NCI-H2227 treated with DMSO at 0.1 percent for 48 hours (cell line): ENCODE results near the gene NTF3.

ENCODE experiments used
- DNase-seq: peaks from one replicate; lab custom pipeline; 2025; lab: John Stamatoyannopoulos, UW

Gene NTF3

DNA sequence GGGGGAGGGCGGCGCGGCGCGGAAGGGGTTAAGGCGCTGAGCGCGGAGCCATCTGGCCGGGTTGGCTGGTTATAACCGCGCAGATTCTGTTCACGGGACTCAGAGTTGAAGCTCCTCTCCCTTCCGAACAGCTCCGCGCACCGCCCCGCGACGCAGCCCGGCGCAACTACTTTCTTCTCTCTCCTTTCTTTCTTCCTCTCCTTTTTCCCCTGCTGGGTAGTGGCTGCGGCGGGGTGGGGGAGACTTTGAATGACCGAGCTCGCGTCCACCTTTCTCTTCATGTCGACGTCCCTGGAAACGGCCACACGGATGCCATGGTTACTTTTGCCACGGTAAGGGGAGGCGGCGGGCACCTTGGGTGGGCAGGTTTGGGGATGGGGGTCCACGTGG is at the start of gene NTF3:
Gene NTF3, plus strand, starts transcription at position 98 of the 390 bp plus-strand sequence. Its CDS starts 217 bp downstream, at position 315.
- no peak for DNase-seq

DNA sequence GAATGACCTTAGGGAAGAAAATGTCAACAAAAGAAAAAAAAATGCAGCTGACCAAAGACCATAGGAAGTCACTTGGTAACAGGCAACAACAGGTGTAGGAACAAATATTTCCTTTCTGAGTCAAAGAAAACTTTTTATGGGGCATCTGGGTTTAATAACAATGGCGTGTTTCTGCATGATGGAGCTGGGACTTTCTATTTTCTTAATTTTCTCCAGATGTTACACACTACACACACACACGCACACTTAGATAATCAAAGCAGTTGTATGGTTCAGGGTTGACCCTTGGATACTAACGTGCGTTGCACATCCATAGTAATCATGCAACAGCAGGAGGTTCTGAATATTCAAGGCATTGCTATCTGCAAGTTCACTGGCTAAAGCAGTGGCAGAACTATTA is 47.9 kb upstream of the NTF3 start:
- no peak for DNase-seq

DNA sequence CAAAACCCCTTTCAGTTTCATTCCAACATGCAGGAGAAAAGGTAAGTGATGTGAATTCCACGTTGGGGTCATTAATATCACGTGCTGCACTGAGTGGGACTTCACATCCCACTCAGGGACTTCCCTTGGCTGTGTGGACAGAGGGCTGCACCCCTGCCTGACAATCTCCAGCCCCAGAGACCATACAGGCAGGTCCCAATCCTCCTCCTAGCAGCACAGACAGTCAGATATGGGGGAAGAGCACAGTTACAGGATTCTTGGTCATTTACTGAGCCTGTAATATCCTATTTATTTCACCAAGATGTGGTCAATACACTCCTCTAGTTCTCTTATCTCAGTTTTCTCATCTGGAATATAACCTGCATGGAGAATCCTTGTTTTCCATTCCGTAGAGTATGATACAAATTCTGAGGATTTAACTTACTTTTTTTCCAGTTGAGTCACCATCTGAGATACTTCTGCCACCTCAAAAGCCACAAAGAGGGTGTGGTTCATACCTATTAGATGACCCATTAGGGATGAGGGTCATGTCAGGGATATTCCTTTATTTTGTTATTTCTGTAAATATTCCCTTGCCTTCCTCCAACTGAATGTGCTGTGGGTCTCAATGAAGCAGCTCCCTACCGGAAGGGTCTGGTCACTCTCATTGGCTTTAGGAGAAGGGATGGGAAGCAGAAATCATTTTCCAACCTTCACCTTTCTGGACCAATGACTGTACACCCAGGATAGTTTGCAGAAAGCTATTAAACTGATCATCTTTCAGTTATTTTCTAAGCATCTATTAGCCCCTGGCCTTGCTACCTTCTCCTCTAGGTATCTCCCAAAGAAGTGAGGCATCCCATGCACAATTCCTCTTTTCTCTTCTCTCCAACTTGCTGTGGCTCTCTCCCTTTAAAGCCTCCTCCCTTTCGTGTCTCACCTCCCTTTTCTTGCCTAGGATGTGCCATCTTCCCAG is 43.0 kb upstream of the NTF3 start:
- no peak for DNase-seq

DNA sequence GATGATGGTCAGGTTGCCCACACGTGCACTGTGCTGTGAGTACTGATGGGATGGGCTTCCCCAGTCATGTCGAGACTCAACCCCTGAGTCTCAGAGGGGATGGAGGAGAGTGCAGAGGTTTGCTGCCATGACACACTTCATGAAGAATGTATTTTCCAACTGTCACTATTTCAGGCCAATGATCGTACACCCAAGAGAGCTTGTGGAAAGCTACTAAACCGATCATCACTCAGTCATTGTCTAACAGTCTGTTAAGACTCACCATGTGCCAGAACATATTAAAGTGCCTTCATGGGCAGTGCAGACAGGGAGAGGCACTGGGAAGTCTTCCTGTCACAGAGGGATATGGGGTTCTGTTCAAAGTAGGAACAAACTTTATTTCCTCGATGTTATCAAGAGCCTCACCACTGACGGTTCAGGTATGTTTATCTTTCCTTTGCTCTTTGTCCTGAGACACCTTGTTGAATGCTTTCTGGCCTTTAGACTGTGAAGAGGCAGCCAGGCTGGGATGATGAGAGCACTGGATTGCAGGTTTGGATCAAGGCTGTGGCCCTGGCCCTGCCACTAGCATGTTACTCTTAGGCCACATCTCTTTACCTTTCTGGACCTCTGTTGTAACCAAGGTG is 41.6 kb upstream of the NTF3 start:
- DNase-seq = no peak

DNA sequence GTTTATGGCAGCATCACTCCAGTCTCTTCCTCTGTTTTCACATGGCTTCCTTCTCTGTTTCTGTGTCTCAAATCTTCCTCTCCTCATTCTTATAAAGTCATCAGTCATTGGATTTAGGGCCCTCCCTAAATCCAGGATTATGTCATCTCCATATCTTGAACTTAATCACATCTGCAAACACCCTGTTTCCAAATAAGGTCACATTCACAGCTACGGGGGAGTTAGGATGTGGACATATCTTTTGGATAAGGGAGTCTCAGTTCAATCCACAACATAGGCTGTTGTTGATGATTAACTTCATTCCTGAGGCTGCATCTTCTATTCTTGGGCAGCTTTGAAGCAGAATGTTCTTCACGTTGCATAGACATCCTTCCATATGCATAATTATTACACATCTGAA is 40.3 kb upstream of the NTF3 start:
- DNase-seq = no peak

DNA sequence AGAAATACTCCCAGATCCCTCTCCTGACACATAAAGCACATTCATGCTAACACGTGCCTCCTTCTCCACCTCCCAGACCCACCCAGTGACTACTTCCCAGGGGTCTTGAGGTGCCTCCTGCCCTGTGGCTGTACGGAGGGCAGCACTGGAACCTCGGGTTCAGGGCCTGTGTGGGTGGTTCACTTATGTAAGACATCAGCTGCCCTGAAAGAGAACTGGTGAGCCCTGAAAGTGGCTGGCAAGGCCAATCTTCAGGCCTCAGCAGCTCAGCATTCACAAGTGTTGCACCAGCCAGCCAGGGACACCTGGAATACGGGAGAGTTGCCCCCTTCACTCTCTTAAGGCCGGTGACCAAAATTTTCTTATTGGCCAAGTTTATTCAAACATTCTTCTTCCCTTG is 38.9 kb upstream of the NTF3 start:
- no peak for DNase-seq

DNA sequence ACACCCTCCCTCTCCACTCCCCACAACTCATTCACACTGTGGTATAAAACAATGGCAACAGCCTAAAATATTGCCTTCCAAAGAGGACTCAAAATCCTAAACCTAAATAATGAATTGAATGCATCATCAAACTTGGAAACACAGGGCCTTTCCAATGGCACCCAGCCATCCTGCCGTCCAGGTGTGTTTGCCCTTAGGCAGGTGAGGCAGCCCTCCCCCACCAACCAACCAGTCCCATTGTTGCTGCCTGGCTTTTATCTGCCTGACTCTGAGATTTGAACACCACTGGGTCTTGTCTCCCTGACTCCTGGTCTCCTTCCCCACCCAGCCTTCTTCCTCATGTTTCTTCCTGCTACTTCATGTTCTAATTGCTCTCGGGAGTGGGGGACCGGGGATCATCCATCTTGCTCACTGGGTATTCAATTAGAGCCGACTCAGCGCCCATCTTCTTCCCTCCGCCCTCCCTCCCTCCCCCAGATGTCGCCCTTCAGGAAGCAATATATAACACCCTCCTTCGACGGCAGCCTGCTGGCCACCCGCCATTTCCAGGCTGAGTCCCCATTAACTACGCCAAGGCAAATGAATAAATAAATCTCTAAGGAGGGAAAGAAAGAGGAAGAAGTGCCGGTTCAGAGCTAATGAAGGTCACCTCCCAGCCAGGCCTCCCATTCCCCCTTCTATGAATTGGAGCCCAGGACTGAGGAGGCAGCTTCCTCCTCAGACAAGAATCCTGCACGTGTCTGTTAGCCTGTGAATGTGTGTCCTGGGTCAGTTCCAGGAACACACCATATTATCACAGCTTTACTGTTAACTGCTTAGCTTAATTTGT is 36.3 kb upstream of the NTF3 start:
- peak; percentile 54 for DNase-seq

DNA sequence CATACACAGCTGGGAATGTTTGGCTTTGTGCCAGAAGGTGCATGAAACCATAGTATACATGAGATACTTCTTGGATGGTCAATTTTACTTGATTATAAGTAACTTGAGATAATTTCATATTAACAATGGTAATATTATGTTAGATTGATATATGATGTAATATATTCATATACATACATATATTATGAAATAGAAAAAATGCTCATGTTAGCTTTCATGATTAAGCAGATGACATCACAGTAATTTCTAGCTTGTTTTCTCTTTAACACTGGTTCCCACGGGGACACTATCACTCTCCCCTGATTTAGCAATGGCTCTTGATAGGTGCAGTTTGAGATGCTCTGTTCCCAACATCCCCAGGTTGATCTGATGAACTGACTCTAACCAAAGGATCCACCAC is 35.4 kb upstream of the NTF3 start:
- DNase-seq = no peak

DNA sequence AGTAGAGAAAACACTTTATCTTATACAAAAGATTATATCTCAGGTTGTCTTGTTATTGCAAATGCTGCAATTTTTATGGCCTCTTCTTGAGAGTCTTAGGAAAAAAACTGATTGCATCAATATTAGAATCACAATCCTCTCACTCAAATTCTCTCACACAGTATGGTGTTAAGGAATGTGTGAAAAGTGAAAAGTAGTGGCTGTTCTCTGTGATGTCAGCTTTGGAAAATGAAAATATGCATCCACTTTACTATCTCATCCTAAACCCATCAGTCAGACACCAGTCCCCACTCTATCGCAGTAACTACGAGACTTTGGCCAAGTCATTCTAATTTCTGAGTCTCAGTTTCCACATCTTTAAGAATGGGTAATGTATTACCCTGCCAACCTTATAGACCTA is 32.6 kb upstream of the NTF3 start:
- no peak for DNase-seq

DNA sequence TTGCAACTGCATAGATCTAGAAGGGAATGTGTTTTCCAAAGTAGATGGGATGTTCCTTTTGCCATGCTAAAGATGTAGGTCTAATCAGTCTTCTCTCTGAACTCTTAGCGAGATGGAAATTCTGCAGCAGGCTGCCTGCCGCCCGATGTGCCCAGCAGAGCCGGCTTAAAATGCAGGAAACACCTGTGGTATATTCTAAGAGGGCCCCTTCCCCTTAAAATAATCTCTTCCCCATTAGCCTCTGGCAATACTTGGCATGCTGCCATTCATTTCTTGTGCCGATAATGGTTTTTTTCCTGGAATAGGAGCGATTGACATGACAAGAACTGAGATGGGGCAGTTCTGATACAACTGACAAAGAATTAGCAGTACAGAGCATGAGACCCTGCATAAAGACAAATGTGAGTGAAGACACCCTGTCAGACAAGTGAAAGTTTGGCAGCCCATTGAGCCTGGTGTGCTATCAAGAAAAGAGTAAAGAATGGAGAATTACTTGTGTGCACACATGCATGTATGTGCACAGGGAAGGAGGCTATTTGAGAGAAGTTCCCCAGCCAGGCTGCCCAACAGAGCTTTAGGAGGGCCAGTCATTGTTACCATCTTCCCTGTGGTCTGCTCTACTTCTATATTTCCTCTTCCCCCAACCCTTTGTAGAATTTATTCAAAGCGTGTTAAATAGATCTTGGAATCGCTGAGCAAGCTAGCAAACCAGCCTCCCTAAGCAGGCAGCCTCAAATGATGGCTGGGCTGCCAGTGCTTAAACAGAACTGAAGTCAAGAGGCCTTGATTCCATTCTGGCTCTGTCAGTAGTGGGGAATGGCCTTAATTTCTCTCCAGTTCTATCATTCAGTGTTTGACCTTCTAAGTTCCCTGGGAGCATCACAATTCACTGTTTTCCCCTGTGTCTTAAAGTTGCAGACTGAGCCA is 29.6 kb upstream of the NTF3 start:
- no peak for DNase-seq

DNA sequence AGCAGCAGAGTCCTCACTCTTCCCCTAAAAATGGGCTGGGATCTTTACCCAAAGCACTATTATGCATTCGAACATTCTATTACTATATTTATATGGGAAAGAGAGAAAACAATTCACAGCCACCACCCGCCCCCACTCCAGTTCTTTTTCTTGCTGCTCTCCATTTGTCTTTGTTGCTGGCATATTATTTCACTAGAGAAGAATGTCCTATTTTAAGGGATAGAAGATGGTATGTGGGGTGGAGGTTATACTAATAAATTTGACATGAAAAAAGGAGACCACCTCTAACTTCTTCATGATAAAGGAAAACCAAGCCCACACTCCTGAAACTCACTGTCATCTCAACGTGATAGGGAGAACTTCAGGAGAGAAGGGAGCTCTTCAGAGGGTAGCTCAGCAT is 28.5 kb upstream of the NTF3 start:
- no peak for DNase-seq

DNA sequence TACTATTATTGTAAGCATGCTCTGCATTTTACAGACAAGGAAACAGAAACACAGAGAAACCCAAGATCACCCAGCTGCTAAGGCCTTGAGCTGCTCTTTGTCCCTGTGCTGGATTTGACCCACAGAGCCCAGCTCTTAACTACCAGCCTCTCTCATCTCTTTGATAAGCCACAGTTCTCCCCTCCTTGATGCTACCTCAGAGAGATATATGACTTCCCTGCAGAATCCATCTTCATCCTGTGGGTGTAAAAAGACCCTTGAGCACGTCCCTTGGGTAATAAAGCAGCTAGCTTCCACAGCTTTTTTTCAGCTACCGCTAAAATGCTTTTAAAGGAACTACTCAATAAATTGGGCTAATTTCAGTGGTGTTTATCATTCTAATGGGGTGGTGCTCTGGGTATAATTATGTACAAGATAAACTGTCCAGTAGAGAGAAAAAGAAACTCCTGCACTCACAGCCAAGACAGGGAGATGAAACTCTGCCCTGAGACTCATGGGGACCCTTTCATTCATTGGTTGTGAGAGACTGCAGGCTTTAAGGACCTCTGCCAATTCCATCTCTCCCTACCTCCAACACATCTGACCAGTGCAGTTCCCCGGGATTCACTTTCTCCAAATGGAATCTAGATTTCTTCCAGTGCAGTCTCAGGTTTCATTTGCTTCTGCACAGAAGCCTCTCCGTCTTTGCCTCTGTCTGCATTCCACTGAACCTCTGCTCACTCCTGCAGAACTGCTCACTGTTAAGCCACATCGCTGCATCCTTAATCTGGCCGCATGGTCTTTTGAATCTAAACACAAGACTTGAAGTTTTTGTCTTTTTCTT is 24.7 kb upstream of the NTF3 start:
- DNase-seq = no peak

DNA sequence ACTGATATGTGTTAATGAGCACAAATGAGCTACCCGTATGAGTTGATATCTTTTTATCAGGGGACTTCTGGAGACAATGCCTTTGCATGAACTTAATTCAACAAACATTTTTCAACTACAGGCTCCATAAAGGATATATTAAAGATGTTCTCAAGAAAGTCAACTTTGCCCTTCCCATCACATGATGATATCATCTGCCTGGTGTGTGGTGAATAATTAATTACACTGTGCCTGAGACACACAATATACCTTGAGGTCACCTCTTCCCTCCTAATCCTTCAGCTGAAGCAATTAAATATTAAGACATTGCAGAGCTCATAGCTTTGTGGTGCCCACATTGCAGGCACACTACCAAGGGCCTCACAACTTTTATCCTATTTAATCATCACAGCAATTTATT is 22.3 kb upstream of the NTF3 start:
- DNase-seq = no peak

DNA sequence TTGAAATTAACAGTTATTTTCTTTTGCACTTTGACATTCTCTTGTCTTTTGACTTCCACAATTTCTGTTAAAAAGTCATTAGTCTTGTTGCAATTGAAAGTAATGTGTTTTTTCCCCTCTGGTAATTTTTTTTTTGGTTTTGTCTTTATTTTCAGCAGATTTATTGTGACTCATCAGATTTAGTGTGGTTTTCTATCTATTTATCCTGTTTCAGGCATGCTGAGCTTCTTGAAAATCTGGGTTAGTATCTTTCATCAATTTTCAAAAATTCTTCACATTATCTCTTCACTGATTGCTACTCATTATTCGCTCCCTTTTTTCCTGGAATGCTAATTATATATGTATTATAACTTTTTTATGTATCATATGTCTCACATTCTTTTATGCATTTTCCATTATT is 15.3 kb upstream of the NTF3 start:
- no peak for DNase-seq

DNA sequence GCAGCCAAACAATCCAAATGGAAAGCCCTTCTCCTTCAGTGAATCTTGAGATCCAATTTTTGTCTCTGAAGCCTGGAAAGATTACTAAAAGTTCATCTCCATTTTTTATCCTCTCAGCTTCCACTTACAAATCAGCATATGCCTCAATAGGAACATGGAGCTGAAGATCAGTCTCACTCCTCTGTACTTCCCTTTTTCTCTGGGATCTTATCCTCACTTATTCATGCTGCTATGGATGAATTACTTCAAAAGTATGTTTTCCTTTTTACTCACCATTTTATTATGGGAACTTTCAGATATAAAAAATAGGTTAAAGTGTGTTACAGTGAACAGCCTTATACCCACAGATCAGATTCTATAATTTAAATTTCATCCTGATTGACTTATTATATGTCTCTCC is 14.4 kb upstream of the NTF3 start:
- no peak for DNase-seq

DNA sequence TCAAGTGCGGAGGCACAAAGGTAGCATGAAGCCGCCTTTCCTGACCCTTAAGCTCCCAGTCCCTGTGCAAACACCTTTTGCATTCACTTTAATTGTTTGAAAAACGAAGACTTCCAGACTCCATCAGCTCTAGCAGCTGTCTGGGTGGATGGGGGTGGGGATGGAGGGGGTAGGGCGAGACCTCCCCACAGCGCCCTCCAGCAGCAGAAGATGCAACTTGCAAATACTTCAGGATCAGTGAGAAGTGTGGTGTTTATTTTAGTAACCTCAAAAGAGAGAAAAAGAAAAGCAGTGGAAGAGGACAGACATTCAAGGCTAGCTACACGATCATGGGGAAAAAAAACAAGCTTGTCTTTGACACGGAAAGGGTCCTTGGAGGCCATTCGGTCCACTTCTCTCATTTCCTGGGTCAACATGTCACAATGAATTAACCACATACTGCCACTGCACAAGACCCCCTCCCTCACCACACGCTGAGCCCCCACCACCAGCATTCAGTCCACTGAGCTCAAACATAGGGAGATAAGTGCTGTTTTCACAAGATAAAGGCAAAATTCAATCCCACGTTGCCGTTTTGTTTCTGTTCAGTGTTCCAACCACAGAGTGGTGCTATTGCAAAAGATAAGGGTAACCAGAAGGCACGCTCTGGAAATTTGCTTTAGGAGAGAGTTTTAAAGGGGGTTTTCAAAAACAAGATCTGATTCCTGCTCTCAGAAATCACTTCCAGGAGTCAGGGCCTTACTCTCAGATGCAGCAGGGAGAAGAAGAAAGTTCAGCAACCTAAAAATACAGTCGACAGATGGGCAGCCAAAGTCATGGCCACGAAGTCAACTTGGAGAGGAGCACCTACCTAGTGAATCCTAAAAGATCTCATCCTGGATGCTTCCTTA is 3.3 kb upstream of the NTF3 start:
- DNase-seq = no peak

DNA sequence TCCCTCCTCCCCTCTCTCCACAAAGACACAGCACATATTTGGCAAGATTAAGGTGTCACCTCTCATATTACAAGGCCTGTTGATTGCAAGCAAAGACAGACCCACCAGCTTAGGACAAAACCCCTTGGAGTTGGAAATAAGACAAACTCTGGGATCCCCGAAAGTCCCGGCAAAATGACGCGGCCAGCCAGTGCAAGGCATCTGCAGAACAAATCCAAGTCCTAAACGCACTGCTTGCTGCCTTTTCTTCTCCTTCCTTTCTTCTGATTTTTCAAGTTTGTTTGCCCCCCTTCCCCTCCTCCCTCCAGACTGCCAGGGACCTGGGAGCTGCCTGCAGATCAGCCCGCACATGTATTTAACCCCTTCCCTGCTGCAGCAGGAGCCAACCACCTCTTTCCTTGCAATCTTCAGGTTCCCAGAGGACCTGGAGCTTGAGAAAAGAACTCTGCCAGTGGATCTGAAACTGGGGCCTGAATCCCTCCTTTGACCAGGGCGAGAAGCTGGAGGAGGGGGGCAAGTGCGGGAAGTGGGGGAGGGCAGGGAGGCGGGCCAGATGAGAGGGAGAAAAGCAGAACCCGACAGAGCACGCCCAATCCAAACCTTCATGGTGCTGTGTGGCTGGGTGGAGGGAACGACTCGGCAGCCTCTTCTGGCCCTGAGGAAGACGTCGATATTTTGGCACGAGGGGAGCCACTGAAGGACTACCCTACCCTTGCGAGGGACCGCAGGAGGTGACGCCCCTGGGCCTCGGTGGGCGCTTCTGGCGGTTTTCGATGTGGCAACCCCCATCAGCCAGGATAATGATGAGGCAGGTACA is 2.0 kb upstream of the NTF3 start:
- DNase-seq = no peak
